ENCODE measurements around the gene FCN2. TPM values are rescaled to one million over a fixed set of nuclear protein-coding genes. Genes with fewer than 3 reads are reported as not detected.

FCN2 gene
- total RNA-seq, 1 donor from 2014 or later, result 1.0 TPM

- Histone ChIP-seq H3K27ac (ENCODE audit: low read depth, low read length) (no peak overlapping the region), H3K4me3 (ENCODE audit: low read length in 3 of 3) (no peak overlapping the region), H3K9ac (ENCODE audit: low read depth in 1 of 3, low read length in 3 of 3) (no peak overlapping the region), H3K4me1 (ENCODE audit: control insufficient read depth in 3 of 3, insufficient read depth in 3 of 3, low read length in 3 of 3) (no peaks in the 10 kb centered on the region), H3K9me3 (ENCODE audit: control insufficient read depth in 3 of 3, low read length in 3 of 3) (no peaks in the 10 kb centered on the region), H3K36me3 (ENCODE audit: control insufficient read depth in 3 of 3, insufficient read depth in 3 of 3, low read length in 3 of 3) (no peaks in the 10 kb centered on the region), H3K27me3 (ENCODE audit: control insufficient read depth in 3 of 3, insufficient read depth in 3 of 3, low read length in 3 of 3) (peaks cover 4 to 14% (median 5%) of the 10 kb centered on the region in 3 donors)
Measured at GRCh38 chr9:134877541-134877940, 3.1 kb upstream of the FCN2 start.

DNA sequence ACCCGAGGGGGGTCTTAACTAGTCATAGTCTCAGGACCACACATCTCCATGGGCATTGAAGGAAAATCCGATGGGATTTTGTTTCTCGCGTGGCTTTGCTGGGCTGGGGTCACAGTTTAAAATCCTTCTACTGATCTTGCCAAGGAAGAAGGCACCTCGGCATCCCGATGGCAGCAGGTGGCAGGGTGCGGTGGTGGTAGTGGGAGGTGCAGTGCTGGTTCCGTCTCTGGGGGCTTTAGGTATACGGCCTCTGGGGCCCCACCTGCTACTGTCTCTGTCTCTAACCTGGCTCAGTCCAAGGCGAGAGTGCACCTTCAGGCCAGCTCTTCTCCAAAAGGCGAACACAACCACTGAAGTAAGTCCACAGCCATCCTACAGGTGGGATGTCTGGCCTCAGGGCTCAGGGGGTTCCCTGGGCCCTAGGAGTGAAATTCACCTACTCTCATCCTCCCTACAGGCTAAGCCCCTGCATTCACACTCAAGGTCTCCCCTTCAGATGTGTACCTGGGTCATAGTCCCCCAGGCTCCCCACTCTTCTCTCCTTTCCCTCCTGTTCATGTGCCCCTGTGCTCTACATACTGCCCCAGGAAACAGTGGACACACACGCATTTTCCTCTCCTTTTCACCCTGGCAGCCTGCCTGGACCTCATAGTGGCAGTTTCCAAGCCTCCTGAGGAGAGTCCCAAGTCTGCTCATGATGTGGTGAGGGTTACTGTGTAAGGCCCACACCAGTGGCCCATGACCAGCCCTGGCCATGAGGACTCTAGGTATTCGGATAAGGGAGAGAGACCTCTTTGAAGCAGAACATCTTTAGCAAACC, 736 bp upstream of the FCN2 start:
- H3K4me3 ChIP-seq (ENCODE audit: low read length in 3 of 3), result no peak overlapping the region
- no peaks in the 10 kb centered on the region for H3K9me3 ChIP-seq (ENCODE audit: control insufficient read depth in 3 of 3, low read length in 3 of 3)
- H3K4me1 ChIP-seq (ENCODE audit: control insufficient read depth in 3 of 3, insufficient read depth in 3 of 3, low read length in 3 of 3), result no peaks in the 10 kb centered on the region
- H3K9ac ChIP-seq (ENCODE audit: low read depth in 1 of 3, low read length in 3 of 3), result no peak overlapping the region
- H3K27ac ChIP-seq (ENCODE audit: low read depth, low read length), result no peak overlapping the region
- peaks cover 4 to 19% (median 5%) of the 10 kb centered on the region in 3 donors for H3K27me3 ChIP-seq (ENCODE audit: control insufficient read depth in 3 of 3, insufficient read depth in 3 of 3, low read length in 3 of 3)
- H3K36me3 ChIP-seq (ENCODE audit: control insufficient read depth in 3 of 3, insufficient read depth in 3 of 3, low read length in 3 of 3), result no peaks in the 10 kb centered on the region

- Histone ChIP-seq H3K9me3 (ENCODE audit: control insufficient read depth in 3 of 3, low read length in 3 of 3) (no peaks in the 10 kb centered on the region), H3K4me1 (ENCODE audit: control insufficient read depth in 3 of 3, insufficient read depth in 3 of 3, low read length in 3 of 3) (no peaks in the 10 kb centered on the region), H3K4me3 (ENCODE audit: low read length in 3 of 3) (no peak overlapping the region), H3K36me3 (ENCODE audit: control insufficient read depth in 3 of 3, insufficient read depth in 3 of 3, low read length in 3 of 3) (no peaks in the 10 kb centered on the region), H3K27ac (ENCODE audit: low read depth, low read length) (no peak overlapping the region), H3K27me3 (ENCODE audit: control insufficient read depth in 3 of 3, insufficient read depth in 3 of 3, low read length in 3 of 3) (peaks cover 4 to 17% (median 5%) of the 10 kb centered on the region in 3 donors), H3K9ac (ENCODE audit: low read depth in 1 of 3, low read length in 3 of 3) (no peak overlapping the region)
Measured at GRCh38 chr9:134881313-134881670, 682 bp downstream of the FCN2 start.

DNA sequence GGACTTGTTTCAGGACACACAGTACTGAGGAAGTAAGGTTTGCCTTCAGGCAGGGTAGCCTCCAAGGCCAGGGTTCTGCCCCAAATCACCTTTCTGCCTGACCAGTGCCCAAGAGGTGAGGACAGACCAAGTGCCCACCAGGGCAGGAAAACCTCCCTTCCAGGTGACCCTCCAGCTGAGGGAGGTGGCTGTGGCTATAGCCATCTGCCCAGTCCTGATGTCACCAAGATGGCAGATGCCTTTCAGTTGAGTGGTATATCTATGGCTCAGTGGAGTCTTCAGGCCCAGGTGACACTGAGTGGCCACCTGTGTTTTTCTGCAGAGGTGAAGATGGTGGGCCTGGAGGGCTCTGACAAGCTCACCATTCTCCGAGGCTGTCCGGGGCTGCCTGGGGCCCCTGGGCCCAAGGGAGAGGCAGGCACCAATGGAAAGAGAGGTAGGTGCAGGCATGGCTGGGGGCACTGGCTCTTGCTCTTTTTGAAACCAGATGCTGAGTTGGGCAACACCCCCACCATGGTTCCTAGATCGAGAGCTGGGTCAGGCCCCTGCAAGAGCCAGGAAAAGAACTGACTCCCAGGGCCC, 1.7 kb downstream of the FCN2 start:
- Histone ChIP-seq H3K4me1 (ENCODE audit: control insufficient read depth in 3 of 3, insufficient read depth in 3 of 3, low read length in 3 of 3) (no peaks in the 10 kb centered on the region), H3K36me3 (ENCODE audit: control insufficient read depth in 3 of 3, insufficient read depth in 3 of 3, low read length in 3 of 3) (no peaks in the 10 kb centered on the region), H3K27ac (ENCODE audit: low read depth, low read length) (no peak overlapping the region), H3K27me3 (ENCODE audit: control insufficient read depth in 3 of 3, insufficient read depth in 3 of 3, low read length in 3 of 3) (peaks cover 4 to 19% (median 5%) of the 10 kb centered on the region in 3 donors), H3K9ac (ENCODE audit: low read depth in 1 of 3, low read length in 3 of 3) (no peak overlapping the region), H3K4me3 (ENCODE audit: low read length in 3 of 3) (no peak overlapping the region), H3K9me3 (ENCODE audit: control insufficient read depth in 3 of 3, low read length in 3 of 3) (no peaks in the 10 kb centered on the region)

DNA sequence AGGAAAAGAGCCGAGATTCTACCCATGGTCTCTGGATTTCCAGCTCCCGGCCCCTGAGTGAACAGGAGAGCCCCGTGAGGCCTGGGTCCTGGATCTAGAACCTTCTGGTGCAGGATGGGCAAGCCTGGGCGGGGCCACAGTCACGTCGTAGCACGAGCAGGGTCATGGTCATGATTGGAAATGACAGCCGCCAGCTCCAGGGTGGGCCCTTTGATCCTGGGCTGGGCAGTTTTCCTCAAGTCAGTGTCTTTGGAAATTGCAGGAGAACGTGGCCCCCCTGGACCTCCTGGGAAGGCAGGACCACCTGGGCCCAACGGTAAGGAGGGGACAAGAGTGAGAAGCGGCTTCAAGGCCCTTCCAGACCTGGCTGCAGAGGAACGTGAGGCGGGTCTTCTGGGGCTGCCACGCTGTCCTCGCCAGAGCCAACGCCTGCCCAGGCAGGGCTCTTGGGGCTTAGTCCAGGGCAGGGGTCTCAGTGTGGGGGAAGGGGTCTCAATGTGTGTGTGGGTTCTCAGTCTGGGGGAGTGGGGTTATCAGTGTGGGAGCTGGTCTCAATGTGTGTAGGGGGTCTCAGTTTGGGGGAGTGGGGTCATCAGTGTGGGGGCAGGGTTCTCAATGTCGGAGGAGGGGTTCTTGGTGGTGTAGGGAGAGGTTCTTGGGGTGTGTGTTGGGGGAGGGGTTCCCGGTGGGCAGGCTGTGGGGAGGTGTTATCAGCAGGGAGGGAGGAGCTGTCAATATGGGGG, 2.6 kb downstream of the FCN2 start:
- Histone ChIP-seq H3K9ac (ENCODE audit: low read depth in 1 of 3, low read length in 3 of 3) (no peak overlapping the region), H3K36me3 (ENCODE audit: control insufficient read depth in 3 of 3, insufficient read depth in 3 of 3, low read length in 3 of 3) (no peaks in the 10 kb centered on the region), H3K27ac (ENCODE audit: low read depth, low read length) (no peak overlapping the region), H3K27me3 (ENCODE audit: control insufficient read depth in 3 of 3, insufficient read depth in 3 of 3, low read length in 3 of 3) (peaks cover 4 to 16% (median 5%) of the 10 kb centered on the region in 3 donors), H3K4me3 (ENCODE audit: low read length in 3 of 3) (no peak overlapping the region), H3K9me3 (ENCODE audit: control insufficient read depth in 3 of 3, low read length in 3 of 3) (no peaks in the 10 kb centered on the region), H3K4me1 (ENCODE audit: control insufficient read depth in 3 of 3, insufficient read depth in 3 of 3, low read length in 3 of 3) (no peaks in the 10 kb centered on the region)

DNA sequence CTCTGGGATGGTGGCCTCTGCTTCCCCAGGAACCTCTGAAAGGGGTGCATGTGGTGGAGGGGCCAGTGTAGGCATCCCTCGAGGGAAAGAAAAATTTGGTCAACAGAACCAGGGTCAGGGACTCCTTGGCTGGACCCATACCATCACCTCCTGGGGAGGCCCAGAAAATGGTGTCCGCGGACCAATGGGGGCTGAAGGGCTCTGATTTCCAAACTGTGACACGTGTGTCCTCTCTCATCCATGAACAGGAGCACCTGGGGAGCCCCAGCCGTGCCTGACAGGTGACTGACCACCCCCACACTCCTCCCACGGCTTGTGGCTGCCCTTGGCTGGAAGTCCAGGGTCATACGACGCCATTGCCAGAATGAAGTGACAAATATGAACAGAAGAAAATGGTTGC, 3.9 kb downstream of the FCN2 start:
- H3K9me3 ChIP-seq (ENCODE audit: control insufficient read depth in 3 of 3, low read length in 3 of 3), result no peaks in the 10 kb centered on the region
- H3K4me1 ChIP-seq (ENCODE audit: control insufficient read depth in 3 of 3, insufficient read depth in 3 of 3, low read length in 3 of 3), result peaks cover 0 to 8% (median 6%) of the 10 kb centered on the region in 3 donors
- H3K27me3 ChIP-seq (ENCODE audit: control insufficient read depth in 3 of 3, insufficient read depth in 3 of 3, low read length in 3 of 3), result peaks cover 4 to 16% (median 5%) of the 10 kb centered on the region in 3 donors
- H3K9ac ChIP-seq (ENCODE audit: low read depth in 1 of 3, low read length in 3 of 3), result no peak overlapping the region
- H3K4me3 ChIP-seq (ENCODE audit: low read length in 3 of 3), result no peak overlapping the region
- H3K36me3 ChIP-seq (ENCODE audit: control insufficient read depth in 3 of 3, insufficient read depth in 3 of 3, low read length in 3 of 3), result no peaks in the 10 kb centered on the region
- H3K27ac ChIP-seq (ENCODE audit: low read depth, low read length), result no peak overlapping the region

DNA sequence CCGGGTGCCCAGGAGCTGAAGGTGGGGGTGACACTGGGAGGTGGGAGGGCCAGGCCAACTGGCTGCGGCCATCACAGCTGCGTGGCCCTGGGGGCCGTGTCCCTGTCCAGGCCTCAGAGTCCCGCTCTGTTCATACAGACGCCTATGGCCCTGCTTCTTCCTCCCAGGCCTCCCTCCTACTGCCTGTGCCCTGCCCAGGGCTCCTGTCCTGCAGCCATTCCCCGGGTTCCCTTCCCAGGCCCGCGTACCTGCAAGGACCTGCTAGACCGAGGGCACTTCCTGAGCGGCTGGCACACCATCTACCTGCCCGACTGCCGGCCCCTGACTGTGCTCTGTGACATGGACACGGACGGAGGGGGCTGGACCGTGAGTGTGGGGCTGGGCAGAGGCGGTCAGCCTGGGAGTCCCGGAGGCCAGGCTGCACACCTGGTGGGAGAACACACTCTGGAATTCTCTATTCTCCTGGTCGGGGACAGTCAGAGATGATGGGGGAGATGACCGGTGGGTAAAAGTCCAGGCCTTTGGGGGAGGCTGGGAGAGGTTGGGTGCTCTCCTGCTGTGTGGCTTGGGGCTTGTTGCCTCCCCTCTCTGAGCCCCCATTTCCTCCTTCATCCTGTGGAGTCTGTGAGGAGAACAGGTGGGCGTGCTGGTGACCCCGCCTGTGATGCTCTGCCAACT, 4.5 kb downstream of the FCN2 start:
- Histone ChIP-seq H3K27me3 (ENCODE audit: control insufficient read depth in 3 of 3, insufficient read depth in 3 of 3, low read length in 3 of 3) (peaks cover 4 to 16% (median 5%) of the 10 kb centered on the region in 3 donors), H3K9me3 (ENCODE audit: control insufficient read depth in 3 of 3, low read length in 3 of 3) (no peaks in the 10 kb centered on the region), H3K4me1 (ENCODE audit: control insufficient read depth in 3 of 3, insufficient read depth in 3 of 3, low read length in 3 of 3) (peaks cover 0 to 11% (median 10%) of the 10 kb centered on the region in 3 donors), H3K36me3 (ENCODE audit: control insufficient read depth in 3 of 3, insufficient read depth in 3 of 3, low read length in 3 of 3) (no peaks in the 10 kb centered on the region), H3K4me3 (ENCODE audit: low read length in 3 of 3) (no peak overlapping the region), H3K27ac (ENCODE audit: low read depth, low read length) (no peak overlapping the region), H3K9ac (ENCODE audit: low read depth in 1 of 3, low read length in 3 of 3) (no peak overlapping the region)

DNA sequence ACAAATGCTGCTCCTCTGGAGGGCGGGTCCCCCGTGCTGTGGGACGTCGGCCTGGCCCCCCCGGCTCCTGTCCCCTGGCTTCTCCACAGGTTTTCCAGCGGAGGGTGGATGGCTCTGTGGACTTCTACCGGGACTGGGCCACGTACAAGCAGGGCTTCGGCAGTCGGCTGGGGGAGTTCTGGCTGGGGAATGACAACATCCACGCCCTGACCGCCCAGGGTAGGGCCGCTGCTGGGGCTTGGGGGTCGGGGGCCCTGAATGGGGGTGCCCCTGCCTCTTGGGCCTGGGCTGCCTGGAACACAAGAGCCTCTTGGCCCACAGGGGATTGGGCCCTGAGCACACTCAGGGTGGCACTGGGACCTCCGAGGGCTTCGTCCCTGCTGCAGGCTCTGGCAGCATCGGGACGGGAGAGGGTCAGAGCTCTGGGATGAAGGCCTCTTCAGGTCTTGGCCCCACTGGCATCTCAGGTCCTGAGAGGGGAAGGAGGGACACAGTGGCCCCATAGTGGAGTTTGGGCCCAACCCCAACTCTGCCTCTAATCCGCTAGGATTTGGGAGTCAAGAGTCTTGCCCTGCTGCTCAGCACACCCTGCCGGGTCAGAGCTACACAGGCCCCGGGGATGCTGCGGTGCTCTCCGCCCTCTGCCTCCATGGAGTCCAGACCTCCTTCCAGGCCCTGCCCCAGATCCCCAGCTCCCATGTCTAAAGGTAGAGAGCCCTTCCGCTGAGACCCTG, 5.2 kb downstream of the FCN2 start:
- H3K27ac ChIP-seq (ENCODE audit: low read depth, low read length), result no peak overlapping the region
- H3K9ac ChIP-seq (ENCODE audit: low read depth in 1 of 3, low read length in 3 of 3), result no peak overlapping the region
- H3K4me3 ChIP-seq (ENCODE audit: low read length in 3 of 3), result no peak overlapping the region
- H3K36me3 ChIP-seq (ENCODE audit: control insufficient read depth in 3 of 3, insufficient read depth in 3 of 3, low read length in 3 of 3), result no peaks in the 10 kb centered on the region
- peaks cover 4 to 16% (median 4%) of the 10 kb centered on the region in 3 donors for H3K27me3 ChIP-seq (ENCODE audit: control insufficient read depth in 3 of 3, insufficient read depth in 3 of 3, low read length in 3 of 3)
- H3K4me1 ChIP-seq (ENCODE audit: control insufficient read depth in 3 of 3, insufficient read depth in 3 of 3, low read length in 3 of 3), result peaks cover 0 to 11% (median 10%) of the 10 kb centered on the region in 3 donors
- H3K9me3 ChIP-seq (ENCODE audit: control insufficient read depth in 3 of 3, low read length in 3 of 3), result no peaks in the 10 kb centered on the region

DNA sequence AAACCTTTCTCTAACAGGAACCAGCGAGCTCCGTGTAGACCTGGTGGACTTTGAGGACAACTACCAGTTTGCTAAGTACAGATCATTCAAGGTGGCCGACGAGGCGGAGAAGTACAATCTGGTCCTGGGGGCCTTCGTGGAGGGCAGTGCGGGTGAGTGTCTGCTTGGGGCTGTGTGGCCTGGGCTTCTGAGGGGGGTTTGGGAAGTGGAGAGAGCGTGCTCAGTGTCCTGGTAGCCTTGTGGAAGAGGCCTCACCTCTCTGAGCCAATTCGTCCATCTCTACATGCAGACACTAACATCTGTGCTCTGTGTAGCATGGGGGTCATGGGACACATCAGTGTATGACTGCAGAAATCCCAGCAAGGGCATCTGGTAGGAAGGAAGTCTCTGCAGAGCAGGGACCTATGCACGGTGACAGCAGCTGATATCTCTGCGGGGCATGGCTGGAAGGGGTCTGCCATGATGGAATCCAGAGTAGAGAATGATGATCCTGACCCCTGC, 5.9 kb downstream of the FCN2 start:
- H3K27ac ChIP-seq (ENCODE audit: low read depth, low read length), result no peak overlapping the region
- peaks cover 0 to 13% (median 0%) of the 10 kb centered on the region in 3 donors for H3K27me3 ChIP-seq (ENCODE audit: control insufficient read depth in 3 of 3, insufficient read depth in 3 of 3, low read length in 3 of 3)
- H3K4me1 ChIP-seq (ENCODE audit: control insufficient read depth in 3 of 3, insufficient read depth in 3 of 3, low read length in 3 of 3), result peaks cover 0 to 13% (median 13%) of the 10 kb centered on the region in 3 donors

More for the DNA sequence above, 5.9 kb downstream of the FCN2 start:
- H3K9ac ChIP-seq (ENCODE audit: low read depth in 1 of 3, low read length in 3 of 3), result no peak overlapping the region
- H3K36me3 ChIP-seq (ENCODE audit: control insufficient read depth in 3 of 3, insufficient read depth in 3 of 3, low read length in 3 of 3), result no peaks in the 10 kb centered on the region
- no peaks in the 10 kb centered on the region for H3K9me3 ChIP-seq (ENCODE audit: control insufficient read depth in 3 of 3, low read length in 3 of 3)
- H3K4me3 ChIP-seq (ENCODE audit: low read length in 3 of 3), result no peak overlapping the region
